ENCODE measurements around the gene TOGARAM1. TPM values are rescaled to one million over a fixed set of nuclear protein-coding genes. Genes with fewer than 3 reads are reported as not detected.

TOGARAM1 gene
- total RNA-seq, 1 donor from 2014 or later = 14.7 TPM

DNA sequence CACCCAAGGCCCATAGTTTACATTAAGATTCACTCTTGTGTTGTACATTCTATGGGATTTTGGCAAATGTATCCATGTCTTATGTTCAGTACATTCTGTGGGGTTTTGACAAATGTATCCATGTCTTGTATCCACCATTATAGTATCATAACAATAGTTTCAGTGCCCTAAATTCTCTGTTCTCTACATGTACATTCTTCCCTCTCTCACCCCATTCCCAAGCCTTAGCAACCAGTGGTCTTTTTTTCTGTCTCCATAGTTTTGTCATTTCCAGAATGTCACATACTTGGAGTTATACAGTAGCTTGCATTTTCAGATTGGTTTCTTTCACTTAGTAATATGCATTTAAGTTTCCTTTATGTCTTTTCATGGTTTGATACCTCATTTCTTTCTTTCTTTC lies 6.7 kb downstream of the TOGARAM1 start:
- no peaks in the 10 kb centered on the region for H3K9me3 Mint-ChIP-seq (ENCODE audit: unreplicated experiment)
- TF ChIP-seq EZH2 (IDR thresholded peaks at IDR 0.05; ENCODE audit: insufficient read depth, low read length) = no peak
- TF ChIP-seq, protein P1, sequence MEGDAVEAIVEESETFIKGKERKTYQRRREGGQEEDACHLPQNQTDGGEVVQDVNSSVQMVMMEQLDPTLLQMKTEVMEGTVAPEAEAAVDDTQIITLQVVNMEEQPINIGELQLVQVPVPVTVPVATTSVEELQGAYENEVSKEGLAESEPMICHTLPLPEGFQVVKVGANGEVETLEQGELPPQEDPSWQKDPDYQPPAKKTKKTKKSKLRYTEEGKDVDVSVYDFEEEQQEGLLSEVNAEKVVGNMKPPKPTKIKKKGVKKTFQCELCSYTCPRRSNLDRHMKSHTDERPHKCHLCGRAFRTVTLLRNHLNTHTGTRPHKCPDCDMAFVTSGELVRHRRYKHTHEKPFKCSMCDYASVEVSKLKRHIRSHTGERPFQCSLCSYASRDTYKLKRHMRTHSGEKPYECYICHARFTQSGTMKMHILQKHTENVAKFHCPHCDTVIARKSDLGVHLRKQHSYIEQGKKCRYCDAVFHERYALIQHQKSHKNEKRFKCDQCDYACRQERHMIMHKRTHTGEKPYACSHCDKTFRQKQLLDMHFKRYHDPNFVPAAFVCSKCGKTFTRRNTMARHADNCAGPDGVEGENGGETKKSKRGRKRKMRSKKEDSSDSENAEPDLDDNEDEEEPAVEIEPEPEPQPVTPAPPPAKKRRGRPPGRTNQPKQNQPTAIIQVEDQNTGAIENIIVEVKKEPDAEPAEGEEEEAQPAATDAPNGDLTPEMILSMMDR (IDR thresholded peaks at IDR 0.05; ENCODE audit: insufficient read depth, low read depth, low read length) = no peak
- H3K4me3 Mint-ChIP-seq (ENCODE audit: unreplicated experiment) = no peak overlapping the region
- Histone ChIP-seq H3K4me1 (ENCODE audit: insufficient read depth, low read length) (peaks cover 16% of the 10 kb centered on the region), H3K4me3 (ENCODE audit: insufficient read depth, low read depth, low read length) (no peak overlapping the region), H3K79me2 (ENCODE audit: insufficient read depth, low read length) (peaks cover 98% of the 10 kb centered on the region), H3K9me3 (ENCODE audit: insufficient read depth, low read depth, low read length) (no peaks in the 10 kb centered on the region), H3K27me3 (ENCODE audit: insufficient read depth, low read length) (no peaks in the 10 kb centered on the region), H4K20me1 (ENCODE audit: insufficient read depth, low read length) (peaks cover 42% of the 10 kb centered on the region), H3K4me2 (ENCODE audit: low read length) (no peak overlapping the region), H2AFZ (ENCODE audit: low read depth, low read length) (no peak overlapping the region), H3K36me3 (ENCODE audit: insufficient read depth, low read length) (no peaks in the 10 kb centered on the region), H3K9ac (ENCODE audit: low read length) (no peak overlapping the region), H3K27ac (ENCODE audit: low read depth, low read length) (no peak overlapping the region)
- no peaks in the 10 kb centered on the region for H3K27me3 Mint-ChIP-seq (ENCODE audit: low read depth, unreplicated experiment)
- H3K4me1 Mint-ChIP-seq (ENCODE audit: low read depth, unreplicated experiment) = peaks cover 20% of the 10 kb centered on the region
- no peak for DNase-seq (ENCODE audit: low read depth)
- FAIRE-seq = no peak
- no peak overlapping the region for H3K27ac Mint-ChIP-seq (ENCODE audit: unreplicated experiment)
- no peaks in the 10 kb centered on the region for H3K36me3 Mint-ChIP-seq (ENCODE audit: low read depth, unreplicated experiment)

GRCh38 chr14:44970907-44971306 lies 8.9 kb downstream of the TOGARAM1 start:
- no peaks in the 10 kb centered on the region for H3K9me3 Mint-ChIP-seq (ENCODE audit: unreplicated experiment)
- H3K4me3 Mint-ChIP-seq (ENCODE audit: unreplicated experiment) = no peak overlapping the region
- FAIRE-seq = peak; percentile 37
- Histone ChIP-seq H3K27me3 (ENCODE audit: insufficient read depth, low read length) (no peaks in the 10 kb centered on the region), H3K9me3 (ENCODE audit: insufficient read depth, low read depth, low read length) (no peaks in the 10 kb centered on the region), H3K4me1 (ENCODE audit: insufficient read depth, low read length) (peaks cover 4% of the 10 kb centered on the region), H2AFZ (ENCODE audit: low read depth, low read length) (no peak overlapping the region), H3K9ac (ENCODE audit: low read length) (no peak overlapping the region), H3K79me2 (ENCODE audit: insufficient read depth, low read length) (peaks cover 98% of the 10 kb centered on the region), H3K4me2 (ENCODE audit: low read length) (no peak overlapping the region), H4K20me1 (ENCODE audit: insufficient read depth, low read length) (peaks cover 34% of the 10 kb centered on the region), H3K27ac (ENCODE audit: low read depth, low read length) (no peak overlapping the region), H3K4me3 (ENCODE audit: insufficient read depth, low read depth, low read length) (no peak overlapping the region), H3K36me3 (ENCODE audit: insufficient read depth, low read length) (no peaks in the 10 kb centered on the region)
- H3K36me3 Mint-ChIP-seq (ENCODE audit: low read depth, unreplicated experiment) = no peaks in the 10 kb centered on the region
- no peaks in the 10 kb centered on the region for H3K27me3 Mint-ChIP-seq (ENCODE audit: low read depth, unreplicated experiment)
- TF ChIP-seq EZH2 (IDR thresholded peaks at IDR 0.05; ENCODE audit: insufficient read depth, low read length) = no peak
- TF ChIP-seq, protein P1 (IDR thresholded peaks at IDR 0.05; ENCODE audit: insufficient read depth, low read depth, low read length) = no peak
- H3K27ac Mint-ChIP-seq (ENCODE audit: unreplicated experiment) = no peak overlapping the region
- no peak for DNase-seq (ENCODE audit: low read depth)
- peaks cover 14% of the 10 kb centered on the region for H3K4me1 Mint-ChIP-seq (ENCODE audit: low read depth, unreplicated experiment)

- no peak overlapping the region for H3K4me3 ChIP-seq (ENCODE audit: insufficient read depth, low read depth, low read length)
- Mint-ChIP-seq H3K4me1 (ENCODE audit: low read depth, unreplicated experiment) (peaks cover 14% of the 10 kb centered on the region), H3K4me3 (ENCODE audit: unreplicated experiment) (no peak overlapping the region), H3K27ac (ENCODE audit: unreplicated experiment) (no peak overlapping the region), H3K27me3 (ENCODE audit: low read depth, unreplicated experiment) (no peaks in the 10 kb centered on the region), H3K9me3 (ENCODE audit: unreplicated experiment) (no peaks in the 10 kb centered on the region), H3K36me3 (ENCODE audit: low read depth, unreplicated experiment) (no peaks in the 10 kb centered on the region)
- no peak overlapping the region for H3K9ac ChIP-seq (ENCODE audit: low read length)
- DNase-seq (ENCODE audit: low read depth) = no peak
- no peaks in the 10 kb centered on the region for H3K36me3 ChIP-seq (ENCODE audit: insufficient read depth, low read length)
- no peak for FAIRE-seq
- H3K27me3 ChIP-seq (ENCODE audit: insufficient read depth, low read length) = no peaks in the 10 kb centered on the region
- no peak overlapping the region for H3K27ac ChIP-seq (ENCODE audit: low read depth, low read length)
- H3K4me1 ChIP-seq (ENCODE audit: insufficient read depth, low read length) = peaks cover 4% of the 10 kb centered on the region
- no peak for TF ChIP-seq EZH2 (IDR thresholded peaks at IDR 0.05; ENCODE audit: insufficient read depth, low read length)
- TF ChIP-seq, protein P1 (IDR thresholded peaks at IDR 0.05; ENCODE audit: insufficient read depth, low read depth, low read length) = no peak
- peaks cover 97% of the 10 kb centered on the region for H3K79me2 ChIP-seq (ENCODE audit: insufficient read depth, low read length)
- H4K20me1 ChIP-seq (ENCODE audit: insufficient read depth, low read length) = peaks cover 38% of the 10 kb centered on the region
- H2AFZ ChIP-seq (ENCODE audit: low read depth, low read length) = no peak overlapping the region
- H3K9me3 ChIP-seq (ENCODE audit: insufficient read depth, low read depth, low read length) = no peaks in the 10 kb centered on the region
- H3K4me2 ChIP-seq (ENCODE audit: low read length) = no peak overlapping the region
These were observed 9.5 kb downstream of the TOGARAM1 start for GRCh38 chr14:44971459-44971858.

All from astrocyte (in vitro differentiated cells and primary cell).